Nephron (organoid): Measurements from ENCODE around the gene APBA1.

Experiments
- H3K27ac Mint-ChIP-seq, 3 experiments: 2 replicates each; pipeline ENCODE4 v1.8.0; 2020; ENCODE audit warnings: mixed read lengths in 3 of 3, mild to moderate bottlenecking in 2 of 3, moderate library complexity in 1 of 3
- H3K27me3 Mint-ChIP-seq: 2 replicates; pipeline ENCODE4 v1.8.0; 2021; ENCODE audit warnings: low read depth, mild to moderate bottlenecking, moderate library complexity, mixed read lengths
- H3K36me3 Mint-ChIP-seq: 2 replicates; pipeline ENCODE4 v1.8.0; 2020; ENCODE audit warnings: low read depth, mixed read lengths
- H3K4me1 Mint-ChIP-seq: 2 replicates; pipeline ENCODE4 v1.8.0; 2020; ENCODE audit warnings: mixed read lengths
- H3K4me3 Mint-ChIP-seq, 3 experiments: 2 replicates each; pipeline ENCODE4 v1.8.0; 2020; ENCODE audit warnings: mild to moderate bottlenecking in 3 of 3, mixed read lengths in 3 of 3, moderate library complexity in 2 of 3
- H3K9me3 Mint-ChIP-seq: 2 replicates; pipeline ENCODE4 v1.8.0; 2020; ENCODE audit warnings: mixed read lengths
- CTCF ChIP-seq, 3 experiments: fragments of 200-600 bp; sonication (generic); IDR thresholded peaks; one replicate each; pipeline ENCODE4 v1.5.0; 2021; ENCODE audit warnings: antibody characterized with exemption in 3 of 3; ENCODE audit not compliant: unreplicated experiment in 3 of 3

APBA1 gene

GRCh38 chr9:69655065-69655464 is 17.1 kb downstream of the APBA1 start:
- Mint-ChIP-seq H3K27me3 (no peaks in the 10 kb centered on the region), H3K27ac (no peak overlapping the region), H3K9me3 (no peaks in the 10 kb centered on the region), H3K4me3 (no peak overlapping the region), H3K4me1 (peaks cover 22% of the 10 kb centered on the region), H3K36me3 (no peaks in the 10 kb centered on the region)
- no peak for TF ChIP-seq CTCF (IDR thresholded peaks at IDR 0.05; ENCODE audit: unreplicated experiment in 3 of 3)

GRCh38 chr9:69653261-69653660 is 18.9 kb downstream of the APBA1 start:
- no peaks in the 10 kb centered on the region for H3K36me3 Mint-ChIP-seq
- H3K27ac Mint-ChIP-seq, result peak overlapping the region in 1 of 3 experiments; percentile 13
- H3K4me1 Mint-ChIP-seq, result peaks cover 22% of the 10 kb centered on the region
- no peaks in the 10 kb centered on the region for H3K9me3 Mint-ChIP-seq
- TF ChIP-seq CTCF (IDR thresholded peaks at IDR 0.05; ENCODE audit: unreplicated experiment in 3 of 3), result no peak
- no peak overlapping the region for H3K4me3 Mint-ChIP-seq
- H3K27me3 Mint-ChIP-seq, result no peaks in the 10 kb centered on the region

GRCh38 chr9:69649566-69650250 is 22.5 kb downstream of the APBA1 start:
- H3K27me3 Mint-ChIP-seq, result no peaks in the 10 kb centered on the region
- H3K9me3 Mint-ChIP-seq, result no peaks in the 10 kb centered on the region
- no peak for TF ChIP-seq CTCF (IDR thresholded peaks at IDR 0.05; ENCODE audit: unreplicated experiment in 3 of 3)
- peak overlapping the region; percentile 6 to 76 (median 43) for H3K27ac Mint-ChIP-seq
- H3K36me3 Mint-ChIP-seq, result no peaks in the 10 kb centered on the region
- peaks cover 29% of the 10 kb centered on the region for H3K4me1 Mint-ChIP-seq
- H3K4me3 Mint-ChIP-seq, result no peak overlapping the region

- Mint-ChIP-seq H3K9me3 (peaks cover 7% of the 10 kb centered on the region), H3K27me3 (no peaks in the 10 kb centered on the region), H3K4me3 (no peak overlapping the region), H3K36me3 (no peaks in the 10 kb centered on the region), H3K27ac (peak overlapping the region in 2 of 3 experiments; percentile 63 to 72), H3K4me1 (peaks cover 23% of the 10 kb centered on the region)
- TF ChIP-seq CTCF (IDR thresholded peaks at IDR 0.05; ENCODE audit: unreplicated experiment in 3 of 3), result no peak
These were observed 24.4 kb downstream of the APBA1 start for GRCh38 chr9:69647804-69648203.

GRCh38 chr9:69646810-69647209 is 25.4 kb downstream of the APBA1 start:
- Mint-ChIP-seq H3K27ac (peak overlapping the region in 1 of 3 experiments; percentile 72), H3K27me3 (no peaks in the 10 kb centered on the region), H3K9me3 (peaks cover 9% of the 10 kb centered on the region), H3K36me3 (no peaks in the 10 kb centered on the region), H3K4me3 (no peak overlapping the region), H3K4me1 (peaks cover 23% of the 10 kb centered on the region)
- no peak for TF ChIP-seq CTCF (IDR thresholded peaks at IDR 0.05; ENCODE audit: unreplicated experiment in 3 of 3)

GRCh38 chr9:69645488-69645887 is 26.7 kb downstream of the APBA1 start:
- no peak overlapping the region for H3K4me3 Mint-ChIP-seq
- H3K36me3 Mint-ChIP-seq, result no peaks in the 10 kb centered on the region
- no peak for TF ChIP-seq CTCF (IDR thresholded peaks at IDR 0.05; ENCODE audit: unreplicated experiment in 3 of 3)
- peaks cover 13% of the 10 kb centered on the region for H3K9me3 Mint-ChIP-seq
- H3K4me1 Mint-ChIP-seq, result peaks cover 23% of the 10 kb centered on the region
- no peaks in the 10 kb centered on the region for H3K27me3 Mint-ChIP-seq
- no peak overlapping the region for H3K27ac Mint-ChIP-seq
